Left forelimb (tissue), 1 donor: ENCODE measurements around the gene HES5.

Experiments
- DNase-seq: peaks from one replicate; pipeline ENCODE4 v3.0.0-alpha.2; 2018; ENCODE audit warnings: low spot score

Gene HES5

GRCh38 chr1:2499986-2500596 lies 30.0 kb downstream of the HES5 start:
- DNase-seq = no peak

DNA sequence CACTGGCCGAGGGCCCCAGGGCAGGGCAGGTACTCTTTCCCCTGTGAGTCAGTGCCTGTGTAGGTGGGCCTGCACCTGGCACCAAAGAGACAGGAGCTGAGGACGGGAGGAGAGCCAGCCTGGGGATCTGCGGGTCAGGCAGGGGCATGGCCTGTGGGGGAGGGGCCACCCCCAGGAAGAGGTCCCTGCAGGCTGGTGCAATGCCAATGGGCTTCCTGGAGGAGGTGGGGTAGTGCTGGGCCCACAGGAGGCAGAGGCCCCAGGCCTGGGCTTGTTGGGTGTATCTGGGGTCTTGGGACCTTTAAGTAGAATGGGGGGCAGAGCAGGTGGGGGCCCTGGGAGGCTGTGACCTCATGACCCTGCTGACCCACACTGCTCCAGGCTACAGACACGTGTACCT lies 30.8 kb downstream of the HES5 start:
- no peak for DNase-seq

DNA sequence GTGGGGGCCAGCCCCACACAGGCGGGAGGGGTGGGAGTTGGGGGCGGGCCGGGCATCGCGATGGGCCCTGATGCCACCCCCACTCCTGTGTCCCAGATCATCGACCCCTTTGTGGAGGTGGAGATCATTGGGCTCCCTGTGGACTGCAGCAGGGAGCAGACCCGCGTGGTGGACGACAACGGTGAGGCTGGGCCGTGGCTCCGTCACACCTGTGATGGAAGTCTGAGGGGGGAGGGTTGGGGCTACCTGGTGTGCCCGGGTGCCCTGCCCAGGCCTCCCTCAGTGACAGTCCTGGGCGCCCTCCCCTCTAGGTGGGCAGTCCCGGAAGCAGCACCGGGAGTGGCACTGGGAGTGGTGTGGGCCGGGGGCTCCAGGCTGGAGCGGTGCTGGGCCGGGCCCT lies 31.4 kb downstream of the HES5 start:
- DNase-seq = no peak

- DNase-seq = no peak
These were observed 32.2 kb downstream of the HES5 start for GRCh38 chr1:2497891-2498290.

GRCh38 chr1:2496746-2497145 lies 33.3 kb downstream of the HES5 start:
- no peak for DNase-seq

GRCh38 chr1:2496087-2496622 lies 33.9 kb downstream of the HES5 start:
- DNase-seq = no peak

- no peak for DNase-seq
These were observed 34.5 kb downstream of the HES5 start for GRCh38 chr1:2495546-2495945.

DNA sequence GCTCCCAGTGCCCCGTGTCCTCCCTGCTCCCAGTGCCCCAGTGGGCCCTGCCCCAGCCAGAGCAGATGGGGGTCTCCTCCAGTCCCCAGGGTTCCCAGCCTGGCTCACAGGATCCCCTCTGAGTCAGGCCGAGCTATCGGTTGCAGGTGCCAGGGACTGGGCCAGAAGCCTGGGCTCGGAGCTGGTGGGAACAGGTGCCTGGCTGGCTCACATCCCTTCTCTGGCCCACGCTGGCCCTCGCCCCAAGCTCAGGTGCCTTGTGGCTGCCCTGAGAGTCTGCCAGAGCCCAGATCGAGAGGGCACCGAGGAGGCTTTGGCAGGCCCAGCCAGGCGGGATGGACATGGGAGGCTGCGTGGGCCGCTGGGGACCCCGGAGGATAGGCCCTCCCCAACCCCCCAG lies 35.0 kb downstream of the HES5 start:
- DNase-seq = no peak

DNA sequence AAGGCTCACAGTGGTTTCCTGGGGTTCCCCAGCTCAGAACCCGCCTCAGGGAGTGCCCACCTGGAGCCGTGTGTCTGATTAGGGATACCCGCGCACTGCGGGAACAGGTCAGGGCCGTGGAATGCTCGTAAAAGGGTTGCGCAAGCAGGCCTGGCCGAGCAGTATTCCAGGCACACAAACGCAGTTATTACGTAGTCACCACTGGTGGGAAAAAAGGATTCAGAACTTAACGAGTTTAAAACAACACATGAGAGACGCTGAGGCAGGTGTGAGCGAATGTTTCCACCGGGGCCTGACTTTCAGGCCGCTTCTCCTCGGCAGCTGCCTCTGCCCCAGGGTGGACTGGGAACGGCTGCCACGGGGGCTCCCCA lies 35.8 kb downstream of the HES5 start:
- DNase-seq = no peak

GRCh38 chr1:2493691-2494322 lies 36.3 kb downstream of the HES5 start:
- DNase-seq = no peak

GRCh38 chr1:2493218-2493617 lies 36.8 kb downstream of the HES5 start:
- DNase-seq = no peak

- DNase-seq = no peak
These were observed 38.0 kb downstream of the HES5 start for GRCh38 chr1:2492091-2492490.

DNA sequence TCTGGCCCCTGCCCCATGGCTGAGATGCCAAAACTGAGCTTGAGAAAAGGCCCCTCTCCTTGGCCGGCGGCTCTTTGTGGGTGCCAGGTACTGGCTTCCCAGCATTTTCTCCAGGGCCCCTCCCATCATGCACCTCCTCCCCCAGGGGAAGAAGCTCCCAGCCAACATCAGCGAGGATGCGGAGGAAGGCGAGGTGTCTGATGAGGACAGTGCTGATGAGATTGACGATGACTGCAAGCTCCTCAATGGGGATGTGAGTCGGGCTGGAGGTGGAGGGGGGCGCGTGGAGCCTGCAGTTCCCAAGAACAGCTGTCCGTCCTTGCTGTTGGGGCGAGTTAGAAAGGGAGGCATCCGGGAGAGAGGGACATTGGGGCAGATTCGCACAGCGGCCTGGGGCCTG lies 40.4 kb downstream of the HES5 start:
- no peak for DNase-seq

- DNase-seq = no peak
These were observed 41.4 kb downstream of the HES5 start for GRCh38 chr1:2488688-2489087.

DNA sequence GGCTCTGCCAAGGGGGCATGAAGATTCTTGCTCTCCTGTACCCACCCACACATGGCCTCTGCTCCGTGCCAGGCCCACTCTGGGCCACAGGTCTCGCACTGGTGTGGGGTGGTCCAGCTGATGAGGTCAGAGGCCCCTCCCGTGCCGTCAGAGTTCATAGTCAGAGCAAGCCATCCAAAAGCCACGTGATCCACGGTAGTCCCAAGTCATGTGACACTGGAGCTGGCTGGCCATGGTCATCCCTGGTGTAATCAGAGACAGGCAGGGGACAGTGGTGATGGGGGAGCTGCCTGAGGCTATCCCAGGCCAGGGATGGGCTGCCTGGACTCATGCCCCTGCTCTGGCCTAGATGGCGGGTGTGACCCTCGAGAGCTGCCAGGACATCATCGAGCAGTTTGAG lies 43.5 kb downstream of the HES5 start:
- no peak for DNase-seq

GRCh38 chr1:2486041-2486440 lies 44.0 kb downstream of the HES5 start:
- no peak for DNase-seq

- no peak for DNase-seq
These were observed 46.1 kb downstream of the HES5 start for GRCh38 chr1:2483970-2484369.

- no peak for DNase-seq
These were observed 47.0 kb downstream of the HES5 start for GRCh38 chr1:2483026-2483425.

- DNase-seq = no peak
These were observed 47.5 kb downstream of the HES5 start for GRCh38 chr1:2482588-2482987.

- DNase-seq = no peak
These were observed 48.2 kb downstream of the HES5 start for GRCh38 chr1:2481885-2482284.

GRCh38 chr1:2480986-2481364 lies 49.1 kb downstream of the HES5 start:
- no peak for DNase-seq

DNA sequence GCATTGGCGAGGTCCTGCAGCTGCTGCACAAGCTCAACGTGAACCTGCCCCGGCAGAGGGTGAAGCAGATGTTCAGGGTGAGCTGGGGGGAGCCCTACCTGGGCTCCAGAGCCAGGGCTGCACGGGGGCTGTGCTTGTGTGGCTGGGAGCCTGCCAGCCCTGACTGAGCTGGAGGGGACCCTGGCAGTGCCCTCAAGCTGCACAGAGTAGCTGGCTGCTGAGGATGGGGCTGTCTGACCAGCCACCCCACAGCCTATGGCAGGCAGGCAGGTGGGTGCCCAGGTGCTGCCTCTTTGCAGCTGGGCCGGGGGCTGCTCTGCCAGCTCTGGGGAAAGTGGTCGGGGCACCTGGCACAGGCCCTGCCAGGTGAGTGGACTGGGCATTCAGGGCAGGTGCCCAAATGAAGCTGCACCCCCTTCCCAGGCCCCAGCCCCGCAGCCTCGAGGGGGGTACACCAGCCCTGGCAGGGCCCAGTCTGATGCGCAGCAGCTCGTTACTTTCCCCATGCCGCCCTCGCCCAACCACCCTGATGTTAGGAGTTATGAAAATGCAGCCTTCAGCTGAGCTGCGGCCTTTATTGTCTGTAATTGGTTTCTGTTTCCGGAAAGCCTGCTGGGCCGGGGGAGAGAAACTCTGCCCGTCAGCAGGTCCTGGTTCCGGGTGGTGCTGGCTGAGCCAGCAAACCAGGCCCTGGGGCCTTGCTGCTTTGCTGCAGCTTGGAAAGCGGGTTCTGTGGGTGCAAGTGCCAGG lies 49.7 kb downstream of the HES5 start:
- no peak for DNase-seq

DNA sequence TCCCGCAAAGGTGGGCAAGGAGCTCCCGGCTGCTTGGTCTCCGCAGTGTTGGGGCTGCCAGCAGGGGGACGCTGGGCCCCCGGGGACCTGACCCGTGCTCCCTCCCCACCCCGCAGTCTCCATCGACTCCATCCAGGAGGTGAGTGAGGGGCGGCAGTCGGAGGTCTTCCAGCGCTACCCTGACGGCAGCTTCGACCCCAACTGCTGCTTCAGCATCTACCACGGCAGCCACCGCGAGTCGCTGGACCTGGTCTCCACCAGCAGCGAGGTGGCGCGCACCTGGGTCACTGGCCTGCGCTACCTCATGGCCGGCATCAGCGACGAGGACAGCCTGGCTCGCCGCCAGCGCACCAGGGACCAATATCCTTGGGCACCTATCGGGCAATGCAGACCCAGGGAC lies 50.4 kb downstream of the HES5 start:
- DNase-seq = no peak
